GM18861 (cell line): Measurements from ENCODE around the gene PHF1.

ENCODE experiments used
- ATAC-seq: cut with Tn5 transposase; IDR thresholded peaks from one replicate; pipeline ENCODE4 v1.9.1; 2021; ENCODE audit not compliant: unreplicated experiment

The PHF1 gene

DNA sequence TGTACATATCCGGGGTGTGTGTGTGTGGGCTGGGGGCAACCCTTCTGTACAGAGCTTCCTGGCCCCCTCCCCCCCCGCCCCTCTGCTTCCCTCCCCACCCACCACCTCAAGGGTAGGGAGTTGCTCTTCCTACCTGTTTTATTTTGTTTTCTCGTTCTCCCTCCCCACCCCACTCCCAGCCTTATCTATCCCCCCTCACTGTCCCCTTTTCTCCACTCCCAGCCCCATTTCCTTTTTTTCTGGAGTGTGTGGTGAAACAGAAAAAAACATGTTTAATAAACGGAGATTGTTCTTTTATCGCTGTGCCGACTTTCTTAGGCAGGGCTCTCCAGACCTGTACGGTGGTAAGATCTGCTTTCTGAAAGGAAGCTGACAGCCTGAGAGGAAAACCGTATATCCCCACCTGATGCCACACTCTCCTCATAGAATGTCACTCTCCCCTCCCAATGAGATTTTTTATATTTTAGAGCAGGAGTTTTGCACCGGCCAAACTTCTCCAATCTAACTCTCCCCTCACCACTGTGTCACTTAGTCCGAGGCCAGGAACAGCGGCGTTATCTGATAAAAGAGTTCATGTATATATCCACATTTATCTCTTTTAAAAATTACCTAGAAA, 42.7 kb downstream of the PHF1 start:
- no peak for ATAC-seq

DNA sequence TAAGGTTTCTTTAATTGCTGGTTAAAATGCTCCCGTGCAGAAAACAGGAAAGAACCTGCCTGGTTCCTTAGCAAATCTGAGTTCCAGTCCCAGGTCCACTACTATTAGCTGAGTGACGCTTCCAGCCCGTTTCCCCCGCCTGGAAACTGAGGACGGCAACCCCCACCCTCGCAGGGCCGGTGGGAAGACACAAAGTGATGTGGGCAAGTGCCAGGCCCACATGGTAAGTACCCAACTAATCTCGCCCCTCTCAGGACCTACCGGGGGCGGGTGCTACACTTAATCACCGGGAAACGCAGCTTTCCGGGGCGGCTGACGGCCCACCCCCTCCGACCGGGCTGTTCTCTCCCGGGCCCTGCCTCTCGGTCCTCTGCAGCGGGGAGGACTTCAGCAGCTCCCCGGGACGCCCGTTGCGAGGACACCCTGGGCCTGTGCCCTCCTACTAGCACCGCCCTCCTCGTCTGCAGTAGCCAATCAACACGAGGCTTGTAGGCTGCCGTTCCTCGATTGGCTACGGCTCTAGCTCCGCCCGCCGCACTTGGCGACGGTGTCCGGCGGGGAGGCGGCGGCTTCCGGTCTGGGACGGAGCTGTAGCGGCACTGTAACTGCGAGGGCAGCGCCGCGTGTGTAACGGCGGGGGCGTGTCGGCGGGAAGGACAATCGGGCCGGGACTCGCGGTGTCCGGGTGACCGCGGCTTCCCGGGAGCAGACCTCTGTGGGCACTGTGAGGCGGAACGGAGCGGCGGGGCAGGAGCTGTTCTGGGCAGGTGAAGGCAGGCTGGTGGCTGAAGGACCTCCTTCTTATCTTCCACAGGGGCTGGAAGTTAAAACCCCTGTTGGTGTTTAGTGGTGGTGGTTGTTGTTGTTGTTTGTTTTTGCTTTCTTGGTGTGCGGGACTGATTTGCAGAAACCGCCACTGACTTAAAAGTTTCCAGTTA, 43.5 kb downstream of the PHF1 start, which contains the start of gene ZBTB9:
Gene ZBTB9 (plus strand): TSS at position 568 of the 938 bp plus-strand sequence. CDS start 525 bp downstream, outside the sequence.
- ATAC-seq = peak; percentile 98

DNA sequence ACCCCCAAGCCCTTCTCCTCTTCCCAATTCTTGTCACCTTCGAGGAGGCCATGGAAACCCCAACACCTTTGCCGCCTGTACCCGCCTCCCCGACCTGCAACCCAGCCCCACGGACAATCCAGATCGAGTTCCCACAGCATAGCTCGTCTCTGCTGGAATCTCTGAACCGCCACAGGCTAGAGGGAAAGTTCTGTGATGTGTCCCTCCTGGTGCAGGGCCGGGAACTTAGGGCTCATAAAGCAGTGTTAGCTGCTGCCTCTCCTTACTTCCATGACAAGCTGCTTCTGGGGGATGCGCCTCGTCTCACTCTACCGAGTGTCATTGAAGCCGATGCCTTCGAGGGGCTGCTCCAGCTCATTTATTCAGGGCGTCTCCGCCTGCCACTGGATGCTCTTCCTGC, 44.2 kb downstream of the PHF1 start:
- ATAC-seq = no peak

- no peak for ATAC-seq
Observed at GRCh38 chr6:33456156-33456555, 45.3 kb downstream of the PHF1 start.

GRCh38 chr6:33458676-33459075, 47.9 kb downstream of the PHF1 start:
- no peak for ATAC-seq

DNA sequence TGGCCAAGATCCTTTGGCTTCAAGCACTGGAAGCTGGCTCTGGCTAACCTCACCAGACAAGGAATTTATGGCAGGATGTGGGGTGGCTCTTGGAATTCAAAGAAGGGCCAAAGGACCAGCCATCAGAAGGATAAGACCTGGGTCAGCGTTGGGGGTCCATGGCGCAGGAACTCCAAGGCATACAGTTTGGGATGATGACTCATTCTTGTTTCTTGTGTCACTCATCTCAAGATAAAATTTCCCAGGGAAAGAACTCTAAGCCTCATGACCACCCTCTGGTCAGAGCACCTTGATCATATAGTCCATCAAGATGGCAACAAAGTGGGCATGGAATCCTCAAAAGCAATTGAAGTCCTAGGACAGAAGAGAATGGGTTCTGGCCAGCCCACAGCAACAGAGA, 48.4 kb downstream of the PHF1 start:
- no peak for ATAC-seq
